ENCODE results near the gene LCE3A.
"Not testable (repeated sequence)": the region's sequence is repeated elsewhere in the genome, so short reads cannot be mapped to it uniquely, and the experiment has no call there.

Gene LCE3A, protein sequence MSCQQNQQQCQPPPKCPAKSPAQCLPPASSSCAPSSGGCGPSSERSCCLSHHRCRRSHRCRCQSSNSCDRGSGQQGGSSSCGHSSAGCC

DNA sequence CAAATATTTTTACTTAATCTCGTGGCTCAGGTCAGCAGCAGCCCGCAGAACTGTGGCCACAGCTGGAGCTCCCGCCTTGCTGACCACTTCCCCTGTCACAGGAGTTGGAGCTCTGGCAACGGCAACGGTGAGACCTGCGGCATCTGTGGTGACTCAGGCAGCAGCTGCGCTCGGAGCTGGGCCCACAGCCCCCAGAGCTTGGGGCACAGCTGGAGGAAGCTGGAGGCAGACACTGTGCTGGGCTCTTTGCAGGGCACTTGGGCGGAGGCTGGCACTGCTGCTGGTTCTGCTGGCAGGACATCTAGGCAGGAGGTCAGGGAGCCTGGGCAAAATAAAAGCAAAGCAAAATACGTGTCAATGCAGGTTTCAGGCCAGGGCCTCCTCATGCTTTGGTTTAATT, at the start of gene LCE3A:
TSS of gene LCE3A (minus strand) at position 301 of the 400 bp plus-strand sequence. CDS start at position 301, 0 bp downstream.
- no peak for DNase-seq (ENCODE audit: low read depth)

DNA sequence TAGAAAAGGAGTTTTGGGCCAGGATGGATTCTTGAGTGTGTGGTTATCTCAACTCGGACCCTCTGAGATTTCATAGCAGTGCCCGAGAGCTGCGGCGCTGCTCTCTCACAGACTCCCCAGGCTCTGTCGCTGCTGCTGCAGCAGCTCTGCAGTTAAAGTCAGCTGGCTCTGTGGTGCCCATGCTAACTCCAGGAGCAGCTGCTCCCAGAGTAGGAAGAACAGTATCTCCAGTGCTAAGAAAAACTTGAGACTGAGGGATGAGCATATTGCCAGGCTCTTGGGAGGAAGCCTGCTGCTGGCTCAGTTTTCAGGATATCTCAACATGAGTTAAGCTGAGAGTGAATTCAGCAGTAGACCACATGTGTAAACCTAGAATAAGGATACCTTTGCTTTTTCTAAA, 44.7 kb upstream of the LCE3A start:
- no peak for DNase-seq (ENCODE audit: low read depth)

DNA sequence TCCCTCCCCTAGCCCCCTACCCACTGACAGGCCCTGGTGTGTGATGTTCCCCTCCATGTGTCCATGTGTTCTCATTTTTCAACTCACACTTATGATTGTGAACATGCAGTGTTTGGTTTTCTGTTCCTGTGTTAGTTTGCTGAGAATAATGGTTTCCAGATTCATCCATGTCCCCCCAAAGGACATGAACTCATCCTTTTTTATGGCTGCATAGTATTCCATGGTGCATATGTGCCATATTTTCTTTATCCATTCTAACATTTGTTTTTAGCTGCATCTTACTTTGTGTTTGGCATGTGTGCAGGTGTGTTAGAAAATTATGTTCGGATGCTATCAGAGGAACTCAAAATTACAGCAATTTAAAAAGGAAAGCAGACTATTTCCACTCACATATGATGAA, 43.3 kb upstream of the LCE3A start:
- not testable (repeated sequence) for DNase-seq (ENCODE audit: low read depth)

DNA sequence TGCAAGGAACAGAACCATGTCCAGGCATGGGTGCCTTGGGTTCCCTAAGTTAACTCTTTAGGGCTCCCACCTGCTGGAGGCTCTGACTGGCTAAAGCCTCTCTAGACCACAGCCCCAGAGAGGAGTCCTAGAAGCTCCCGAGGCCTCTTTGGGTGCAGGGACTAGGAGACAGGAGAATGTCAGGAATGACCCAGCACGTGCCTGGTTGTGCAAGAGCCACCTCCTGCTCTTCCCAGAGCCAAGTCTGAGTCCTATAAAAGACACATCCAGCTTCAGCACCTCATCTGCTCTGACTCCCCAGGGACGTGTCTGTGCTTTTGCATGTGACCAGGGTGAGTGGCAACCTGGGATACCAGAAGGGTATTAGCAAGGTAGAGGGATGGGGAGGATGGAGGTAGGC, 40.2 kb upstream of the LCE3A start, which contains the start of gene LCE2D:
TSS of gene LCE2D (plus strand) at position 283 of the 400 bp plus-strand sequence. CDS start 726 bp downstream, outside the sequence.
- DNase-seq (ENCODE audit: low read depth), result no peak

DNA sequence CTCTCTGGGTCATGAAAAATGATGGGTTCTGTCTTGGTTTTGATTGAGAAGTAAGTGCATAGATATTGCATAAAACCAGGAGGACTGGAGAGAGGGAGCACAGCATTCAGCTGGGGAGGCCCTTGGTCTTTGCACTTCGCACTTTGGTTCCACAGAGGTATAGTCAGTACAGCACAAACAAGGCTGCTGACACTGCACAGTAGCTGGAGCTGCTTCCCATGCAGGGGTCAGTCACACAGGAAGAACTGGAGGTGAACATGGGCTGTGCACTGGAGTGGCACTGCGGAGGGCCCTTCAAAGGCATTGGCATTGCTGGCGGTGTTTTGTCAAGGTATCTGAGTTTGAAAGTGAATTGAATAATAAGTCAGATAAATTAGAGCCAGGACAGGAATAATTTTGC, 35.7 kb upstream of the LCE3A start:
- DNase-seq (ENCODE audit: low read depth), result no peak

DNA sequence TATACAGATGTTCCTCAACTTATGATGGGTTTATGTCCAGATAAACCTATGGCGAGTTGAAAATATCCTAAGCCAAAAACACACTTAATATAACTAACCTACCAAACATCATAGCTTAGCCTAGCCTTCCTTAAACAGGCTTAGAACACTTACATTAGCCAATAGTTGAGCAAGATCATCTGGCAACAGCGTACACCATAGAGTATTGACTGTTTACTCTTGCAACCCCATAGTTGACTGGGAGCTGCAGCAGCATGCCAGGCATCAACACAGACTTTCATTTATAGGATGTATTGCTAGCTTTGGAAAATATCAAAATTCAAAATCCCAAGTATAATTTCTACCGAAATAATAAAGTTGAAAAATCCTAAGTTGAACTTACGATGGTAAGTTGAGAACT, 34.8 kb upstream of the LCE3A start:
- no peak for DNase-seq (ENCODE audit: low read depth)

DNA sequence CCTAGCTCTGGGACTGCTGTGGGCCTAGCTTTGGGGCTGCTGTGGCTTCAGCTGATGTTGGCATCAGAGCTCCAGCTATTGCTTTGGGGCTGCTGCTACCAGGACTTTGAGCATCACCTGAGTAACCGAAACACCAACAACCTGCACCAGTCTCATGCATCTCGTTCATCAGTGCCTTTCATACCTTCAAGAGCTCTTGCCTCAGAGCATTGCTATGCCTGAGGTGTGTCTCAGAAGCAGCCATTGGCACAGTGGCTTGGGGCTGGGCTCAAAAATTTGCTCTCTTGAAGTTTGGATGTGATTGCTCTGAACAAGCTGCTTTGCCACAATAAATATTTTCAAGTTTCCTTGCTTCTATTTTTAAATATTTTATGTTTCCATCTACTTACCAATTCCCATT, 33.6 kb upstream of the LCE3A start:
- DNase-seq (ENCODE audit: low read depth), result no peak

DNA sequence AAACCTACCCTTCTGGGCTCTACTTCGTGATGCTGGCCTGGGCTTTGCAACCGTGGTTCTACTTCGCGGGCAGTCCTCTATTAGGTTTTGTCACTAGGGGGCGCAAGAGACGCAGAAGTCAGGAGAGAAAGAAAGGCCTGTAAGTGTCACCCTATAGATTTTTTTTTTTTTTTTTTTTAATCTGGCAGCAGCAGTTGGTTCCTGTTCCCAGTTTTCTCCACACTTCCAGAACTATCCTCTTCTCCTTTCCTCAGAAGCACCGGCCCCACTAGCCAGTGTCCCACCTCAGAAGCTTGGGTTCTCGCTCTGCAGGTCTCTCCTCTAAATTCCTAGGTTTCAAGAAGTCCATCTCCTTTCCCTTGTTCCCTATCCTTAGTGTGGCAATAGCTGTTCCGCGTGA, 31.2 kb upstream of the LCE3A start:
- peak; percentile 15 for DNase-seq (ENCODE audit: low read depth)

DNA sequence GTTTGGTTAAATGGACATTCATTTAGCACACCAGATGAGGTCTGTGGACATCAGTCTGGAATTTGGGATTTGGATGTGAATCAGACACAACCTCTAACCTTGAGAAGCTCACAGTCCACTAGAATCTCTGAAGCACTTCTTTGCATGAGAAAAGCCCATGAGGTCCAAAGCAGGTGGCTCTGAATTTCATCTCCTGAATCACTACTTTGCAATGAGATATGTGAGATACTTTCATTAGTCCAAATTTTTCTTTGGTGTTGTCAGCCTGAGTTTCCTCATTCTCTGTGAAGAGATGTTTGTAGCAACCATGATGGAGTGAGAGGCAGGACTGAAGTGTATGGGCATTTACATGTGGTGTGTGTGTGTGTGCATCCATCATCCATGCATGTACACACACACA, 23.8 kb upstream of the LCE3A start:
- DNase-seq (ENCODE audit: low read depth), result no peak

DNA sequence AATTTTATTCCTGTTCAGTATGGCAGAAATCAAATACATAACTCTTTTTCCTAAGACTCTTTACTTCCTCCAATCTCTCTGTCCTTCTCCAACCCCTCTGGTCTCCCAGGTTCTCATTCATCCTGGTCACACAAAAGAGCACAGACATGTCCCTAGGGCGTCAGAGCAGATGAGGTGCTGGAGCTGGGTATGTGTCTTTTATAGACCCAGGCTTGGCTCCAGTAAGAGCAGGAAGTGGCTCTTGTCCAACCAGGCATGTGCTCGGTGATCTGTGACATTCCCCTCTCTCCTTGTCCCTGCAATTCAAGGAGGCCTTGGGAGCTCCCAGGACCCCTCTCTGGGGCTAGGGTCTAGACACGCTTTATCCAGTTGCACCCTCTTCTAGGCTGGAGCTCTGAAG, 22.2 kb upstream of the LCE3A start:
- DNase-seq (ENCODE audit: low read depth), result no peak

DNA sequence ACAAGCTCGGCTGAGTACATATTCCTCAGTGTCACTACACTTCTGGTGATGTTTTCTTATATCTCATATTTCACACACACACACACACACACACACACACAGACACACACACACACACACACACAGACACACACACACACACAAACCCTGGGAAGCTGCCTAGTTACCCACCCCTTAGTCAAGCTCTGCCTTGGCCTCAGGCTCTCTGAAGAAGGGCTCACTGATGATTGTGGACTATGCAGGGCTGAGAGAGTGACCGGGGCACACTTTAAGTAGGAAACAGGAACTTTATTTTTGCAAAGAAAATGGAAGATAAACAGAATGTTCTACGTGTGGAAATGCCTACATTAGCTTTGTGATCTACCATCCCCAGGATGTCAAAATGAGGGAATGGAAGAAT, 21.0 kb upstream of the LCE3A start:
- no peak for DNase-seq (ENCODE audit: low read depth)

DNA sequence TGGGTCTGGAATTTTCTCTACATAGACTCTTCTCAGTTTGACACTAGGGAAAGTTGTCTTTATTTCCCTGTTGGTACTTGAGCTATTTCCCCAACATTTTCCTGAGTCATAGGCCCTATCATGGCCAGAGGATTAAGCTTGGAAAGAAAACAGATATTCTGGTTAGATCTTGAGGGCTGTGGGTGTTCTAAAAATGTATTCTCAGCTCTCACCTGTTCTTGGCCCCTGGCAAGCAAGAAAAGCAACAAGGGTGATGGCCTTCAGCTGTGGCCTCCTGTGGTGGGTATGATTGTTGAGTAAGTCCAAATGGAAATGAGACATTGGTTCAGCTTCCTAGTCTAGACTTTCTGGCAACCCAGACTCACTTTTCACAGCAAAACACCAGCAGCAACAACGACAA, 17.4 kb upstream of the LCE3A start:
- DNase-seq (ENCODE audit: low read depth), result no peak

DNA sequence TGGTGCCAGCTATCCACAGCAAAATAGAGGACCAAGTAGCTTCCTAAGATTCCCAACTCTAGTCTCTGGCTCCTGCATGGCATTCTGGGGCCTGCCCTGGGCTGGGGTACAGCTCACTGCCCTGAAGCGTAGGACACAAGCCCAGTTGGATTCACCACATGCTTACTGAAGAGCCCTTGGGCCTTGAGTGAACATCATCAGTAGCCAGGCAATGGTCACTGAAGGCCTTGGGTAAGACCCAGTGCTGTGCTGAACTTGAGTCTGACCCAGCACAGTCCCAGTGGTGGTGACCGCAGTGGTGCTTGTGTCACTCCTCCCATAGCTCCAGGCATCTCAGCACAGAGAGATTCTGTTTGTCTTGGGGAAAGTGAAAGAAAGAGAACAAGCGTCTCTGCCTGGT, 7.7 kb upstream of the LCE3A start:
- DNase-seq (ENCODE audit: low read depth), result no peak

DNA sequence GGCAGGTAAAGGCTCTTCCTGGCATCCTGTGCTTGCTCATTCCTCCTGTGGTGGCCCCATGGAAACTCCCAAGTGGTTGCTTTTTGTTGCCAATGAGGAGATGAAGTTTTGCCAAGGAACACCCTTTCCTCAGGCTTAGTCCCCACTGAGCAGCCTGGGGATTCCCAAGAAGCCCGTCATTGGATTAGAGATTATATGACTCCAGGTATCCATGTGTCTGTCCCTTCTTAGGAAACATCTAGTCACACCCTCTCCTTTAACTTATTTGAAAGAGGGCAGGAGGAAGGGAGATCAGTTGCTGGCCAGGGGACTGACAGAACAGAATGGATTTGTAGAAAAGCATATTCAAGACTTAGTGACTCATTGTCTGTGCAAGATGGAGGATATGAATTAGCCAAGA, 3.8 kb upstream of the LCE3A start:
- no peak for DNase-seq (ENCODE audit: low read depth)

DNA sequence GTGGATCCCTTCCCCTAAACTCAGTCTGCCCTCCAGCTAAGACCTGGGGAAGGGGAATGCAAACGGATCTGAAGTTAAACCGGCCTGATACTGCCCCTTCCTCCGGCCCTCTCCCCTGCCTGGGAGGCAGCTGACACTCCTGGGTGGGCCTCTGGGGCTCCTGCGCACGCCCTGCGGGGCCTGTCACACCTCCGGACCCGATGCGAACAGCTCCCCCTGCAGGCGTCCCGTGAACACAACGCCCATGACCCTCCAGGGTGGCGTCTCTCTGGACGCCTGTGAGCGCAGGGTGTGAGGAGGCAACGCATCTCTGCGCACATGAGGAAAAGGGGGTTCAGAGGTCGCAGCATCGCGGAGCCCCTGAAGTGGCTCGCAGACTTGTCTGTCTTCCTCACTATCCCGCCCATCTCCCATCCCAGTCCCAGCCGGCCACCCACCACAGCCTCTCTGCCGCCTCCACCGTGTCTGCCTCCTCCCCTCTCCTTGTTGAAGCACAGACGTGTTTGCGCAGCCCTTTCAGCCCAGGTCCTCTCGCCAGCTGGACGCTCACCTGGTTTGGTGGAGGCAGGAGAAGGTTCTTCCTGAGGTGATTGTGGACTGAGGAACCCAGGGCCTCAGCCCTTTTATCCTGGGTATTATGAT, 421 bp upstream of the LCE3A start:
- no peak for DNase-seq (ENCODE audit: low read depth)

DNA sequence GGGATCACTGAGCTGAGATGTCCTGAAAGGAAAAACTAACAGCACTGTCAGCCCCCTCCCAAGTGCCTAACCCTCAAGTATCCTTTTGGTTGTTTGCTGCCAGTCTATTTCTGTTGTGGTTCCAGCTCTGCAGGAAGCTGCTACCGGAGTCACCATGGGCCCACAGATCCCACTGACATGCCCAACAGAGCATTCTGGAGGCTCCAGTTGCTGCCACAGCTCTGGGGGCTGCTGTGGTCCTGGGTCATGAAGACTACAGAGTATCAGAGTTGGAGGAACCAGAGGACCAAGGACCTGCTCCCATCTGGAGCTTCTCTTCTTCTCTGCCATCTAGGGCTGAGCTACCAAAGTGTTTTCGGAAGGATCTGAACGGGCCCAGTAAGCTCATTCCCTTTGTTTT, 910 bp downstream of the LCE3A start:
- no peak for DNase-seq (ENCODE audit: low read depth)

DNA sequence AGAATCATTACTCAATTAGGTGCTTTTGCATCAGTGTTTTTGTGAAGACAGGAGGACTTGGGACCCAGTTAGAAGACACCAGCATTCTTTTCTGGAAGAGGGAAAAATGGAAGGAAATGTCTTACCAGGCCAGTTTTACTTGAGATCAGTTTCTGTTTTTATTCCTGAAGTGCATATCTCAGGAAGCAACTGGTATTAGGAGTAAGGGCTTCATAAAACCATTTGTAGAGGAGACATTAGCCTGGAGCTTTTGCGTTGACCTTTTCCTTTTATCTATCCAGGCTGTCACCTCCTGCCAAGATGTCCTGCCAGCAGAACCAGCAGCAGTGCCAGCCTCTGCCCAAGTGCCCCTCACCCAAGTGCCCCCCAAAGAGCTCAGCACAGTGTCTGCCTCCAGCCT, 9.4 kb downstream of the LCE3A start, which contains the start of gene LCE3B:
TSS of gene LCE3B (plus strand) at position 301 of the 400 bp plus-strand sequence. CDS start at position 301, 0 bp downstream.
- DNase-seq (ENCODE audit: low read depth), result no peak

DNA sequence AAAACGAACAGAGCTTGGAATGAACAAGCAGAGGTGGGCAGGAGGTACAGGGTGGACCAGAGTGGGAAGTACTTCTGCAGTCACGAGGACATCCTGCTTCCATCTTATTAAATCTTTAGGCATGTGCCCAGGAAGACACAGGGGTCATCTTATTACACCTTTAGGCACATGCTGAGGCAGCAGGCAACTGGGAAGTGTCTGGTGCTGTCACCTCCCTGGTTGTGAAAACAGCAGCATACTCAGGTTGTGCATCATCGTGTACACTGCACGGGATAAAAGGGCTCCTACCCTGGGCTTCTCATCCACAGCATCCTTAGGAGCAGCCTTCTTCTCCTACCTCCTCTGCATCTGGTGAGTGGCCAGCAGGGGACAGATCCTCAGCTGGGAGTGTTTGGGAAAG, 23.0 kb downstream of the LCE3A start, which contains the start of gene LCE3C:
TSS of gene LCE3C (plus strand) at position 301 of the 400 bp plus-strand sequence. CDS start 498 bp downstream, outside the sequence.
- no peak for DNase-seq (ENCODE audit: low read depth)

DNA sequence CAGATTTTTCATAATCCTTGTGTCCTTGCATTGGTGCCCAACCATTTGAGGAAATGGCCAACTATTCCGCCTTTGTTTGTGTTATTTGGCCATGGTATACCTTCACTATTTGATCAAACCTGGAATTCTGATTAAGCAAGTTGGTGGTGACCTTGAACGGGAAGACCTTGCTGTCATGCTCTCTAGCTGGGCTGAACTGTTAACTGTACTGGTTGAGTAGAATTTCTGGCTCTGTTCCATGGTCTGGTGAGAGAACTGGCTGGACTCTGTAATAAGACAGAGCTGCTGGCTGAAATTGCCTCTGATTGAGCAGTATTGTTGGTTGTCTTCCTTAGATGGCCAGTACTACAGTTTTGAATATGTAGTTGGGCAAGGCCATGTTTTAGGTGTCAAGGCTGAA, 25.9 kb downstream of the LCE3A start:
- no peak for DNase-seq (ENCODE audit: low read depth)

DNA sequence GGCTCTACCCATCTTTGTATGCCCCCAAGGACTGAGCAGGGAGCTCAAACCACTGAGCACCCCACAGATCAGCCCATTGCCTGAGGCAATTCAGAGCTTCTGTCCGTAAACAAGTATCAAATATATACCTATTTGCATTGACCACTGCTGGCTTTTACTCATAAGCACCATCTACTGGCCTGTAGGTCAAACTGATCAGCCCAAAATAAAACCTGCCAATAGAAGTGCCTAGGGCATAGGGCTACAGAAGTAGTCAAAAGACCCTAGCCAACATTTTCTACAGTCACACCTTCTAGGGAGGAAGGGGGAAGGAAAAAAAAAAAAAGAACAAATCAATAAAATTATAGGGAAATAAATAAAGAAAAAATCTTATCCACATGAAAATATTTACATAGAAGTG, 37.3 kb downstream of the LCE3A start:
- DNase-seq (ENCODE audit: low read depth), result no peak

DNA sequence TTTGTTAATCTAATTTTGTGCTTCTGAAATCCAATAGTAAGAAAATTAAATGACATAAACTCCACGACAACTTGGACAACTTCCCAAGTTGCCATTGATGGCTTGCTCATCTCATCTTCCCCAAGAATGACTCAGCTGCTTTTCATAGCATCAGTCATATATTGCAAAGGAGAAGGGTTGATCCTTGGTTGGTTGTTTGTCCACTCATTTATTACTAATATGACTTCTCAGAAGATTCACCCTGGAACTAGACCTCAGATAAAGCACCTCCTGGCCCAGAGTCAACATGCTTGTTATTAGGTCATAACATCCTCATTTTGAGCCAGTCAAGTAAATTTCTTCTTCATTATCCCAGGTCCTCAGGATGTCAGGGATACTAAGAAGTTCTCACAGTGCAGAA, 40.3 kb downstream of the LCE3A start:
- DNase-seq (ENCODE audit: low read depth), result no peak

DNA sequence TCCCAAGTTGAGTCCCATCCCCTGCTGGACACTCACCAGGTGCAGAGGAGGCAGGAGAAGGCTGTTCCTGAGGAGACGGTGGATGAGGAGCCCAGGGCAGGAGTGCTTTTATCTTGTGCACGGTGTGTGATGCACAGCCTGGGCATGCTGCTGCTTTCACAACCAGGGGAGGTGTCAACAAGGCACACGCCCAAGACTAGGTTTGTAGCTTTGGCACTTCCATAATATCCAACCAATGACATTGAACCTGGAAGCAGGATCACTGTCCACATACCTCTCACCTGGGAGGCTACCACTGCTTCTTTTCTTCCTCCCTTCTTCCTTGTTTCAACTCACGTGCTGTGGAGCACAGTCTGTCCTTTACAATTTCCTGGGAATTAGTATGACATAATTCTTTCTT, 42.5 kb downstream of the LCE3A start, which contains the start of gene LCE3D:
TSS of gene LCE3D (minus strand) at position 84 of the 400 bp plus-strand sequence. CDS start 580 bp downstream, outside the sequence.
- DNase-seq (ENCODE audit: low read depth), result no peak

DNA sequence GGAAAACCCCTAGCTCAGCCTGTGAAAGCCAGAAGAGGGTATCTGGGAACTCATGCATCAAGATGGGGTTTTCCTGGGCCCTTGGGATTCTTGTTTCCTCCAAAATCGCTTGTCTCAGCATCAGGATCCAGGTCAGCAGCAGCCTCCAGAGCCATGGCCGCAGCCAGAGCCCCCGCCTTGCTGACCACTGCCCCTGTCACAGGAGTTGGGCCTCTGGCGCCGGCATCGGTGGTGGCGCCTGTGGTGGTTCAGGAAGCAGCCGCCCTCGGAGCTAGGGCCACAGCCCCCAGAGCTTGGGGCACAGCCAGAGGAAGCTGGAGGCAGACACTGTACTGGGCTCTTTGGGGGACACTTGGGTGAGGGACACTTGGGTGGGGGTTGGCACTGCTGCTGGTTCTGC, 43.4 kb downstream of the LCE3A start:
- not testable (repeated sequence) for DNase-seq (ENCODE audit: low read depth)

DNA sequence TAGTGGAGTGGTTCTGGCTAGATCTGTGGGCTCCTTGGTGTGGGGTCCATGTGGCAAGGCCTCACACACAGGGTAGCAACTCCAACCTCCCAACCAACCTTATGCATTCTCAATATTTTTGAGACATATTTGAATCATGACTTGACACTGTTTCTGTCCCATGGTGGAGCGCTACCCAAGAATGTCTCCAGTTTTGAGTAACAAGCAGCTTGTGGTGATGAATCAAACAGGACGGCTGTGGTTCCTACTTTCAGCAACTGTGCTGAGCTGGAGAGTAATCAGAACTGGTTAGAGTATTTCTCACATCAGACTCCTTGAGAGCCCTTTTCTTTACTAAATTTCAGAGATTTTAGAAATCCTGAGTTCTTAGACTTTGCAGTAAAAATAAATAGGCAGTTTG, 45.7 kb downstream of the LCE3A start:
- no peak for DNase-seq (ENCODE audit: low read depth)

All from CMK (cell line).